ENCODE measurements around the gene LAMB2. TPM values are rescaled to one million over a fixed set of nuclear protein-coding genes. Genes with fewer than 3 reads are reported as not detected.
A peak's percentile ranks its signal among the peaks of the same experiment; 100 is the strongest.

The LAMB2 gene
- polyA plus RNA-seq (2013, experiment 1 of 2), result 48.8 TPM
- 46.6 TPM for polyA plus RNA-seq (2013, experiment 2 of 2)

GRCh38 chr3:49132437-49133225 lies at the start of gene LAMB2:
Gene LAMB2 (minus strand): TSS chr3:49133050. CDS start chr3:49132867, 183 bp downstream.
- WGBS, result 4% methylated on average over 28 of the region's 28 CpGs

DNA sequence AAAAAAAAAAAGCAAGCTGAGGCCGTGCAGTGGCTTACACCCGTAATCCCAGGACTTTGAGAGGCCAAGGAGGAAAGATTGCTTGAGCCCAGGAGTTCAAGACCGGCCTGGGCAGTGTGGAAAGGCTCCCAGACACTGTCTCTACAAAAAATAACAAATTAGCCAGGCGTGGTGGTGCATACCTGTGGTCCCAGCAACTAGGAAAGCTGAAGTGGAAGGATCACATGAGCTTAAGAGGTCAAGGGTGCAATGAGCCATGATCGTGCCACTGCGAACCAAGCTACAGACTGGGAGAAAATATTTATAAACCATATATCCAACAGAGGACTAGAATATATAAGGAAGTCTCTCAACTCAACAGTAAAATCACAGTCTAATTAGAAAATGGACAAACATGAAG lies 48.5 kb upstream of the LAMB2 start:
- H3K4me3 ChIP-seq (ENCODE audit: low read length), result no peak overlapping the region
- no peak overlapping the region for H3K27ac ChIP-seq (ENCODE audit: low read depth, low read length)
- H3K4me1 ChIP-seq (ENCODE audit: insufficient read depth, low read length), result no peaks in the 10 kb centered on the region

More at GRCh38 chr3:49132437-49133225, at the start of gene LAMB2:
- Histone ChIP-seq H3K9me3 (ENCODE audit: insufficient read depth, low read depth, low read length) (no peaks in the 10 kb centered on the region), H3K9ac (ENCODE audit: low read depth, low read length) (peak within 1 kb of the TSS; percentile 63), H3K4me1 (ENCODE audit: insufficient read depth, low read length) (peaks cover 9% of the 10 kb centered on the region; the same call in 1 of the 2 replicates), H3K36me3 (ENCODE audit: insufficient read depth, low read length) (no peaks in the 10 kb centered on the region), H3K27me3 (ENCODE audit: insufficient read depth, low read length) (no peaks in the 10 kb centered on the region), H3K4me3 (ENCODE audit: low read length) (peak within 1 kb of the TSS; percentile 89), H3K27ac (ENCODE audit: low read depth, low read length) (peak within 1 kb of the TSS; percentile 78; the same call in 1 of the 2 replicates)

DNA sequence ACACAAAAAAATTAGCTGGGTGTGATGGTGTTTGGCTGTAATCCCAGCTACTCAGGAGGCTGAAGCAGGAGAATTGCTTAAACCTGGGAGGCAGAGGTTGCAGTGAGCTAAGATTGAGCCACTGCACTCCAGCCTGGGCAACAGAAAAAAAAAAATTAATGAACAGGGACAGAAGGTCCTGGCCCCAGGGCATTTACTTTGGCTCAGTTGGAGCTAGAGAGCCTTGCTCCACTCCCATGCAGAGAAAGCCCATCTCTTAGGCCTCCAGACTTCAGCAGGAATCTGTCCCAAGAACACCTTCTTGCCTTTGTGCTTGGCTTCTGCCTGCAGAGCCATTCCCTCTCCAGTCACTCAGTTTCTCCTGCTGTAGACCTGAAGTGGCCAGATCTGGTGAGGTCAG lies 47.3 kb upstream of the LAMB2 start:
- Histone ChIP-seq H3K27ac (ENCODE audit: low read depth, low read length) (no peak overlapping the region), H3K4me1 (ENCODE audit: insufficient read depth, low read length) (no peaks in the 10 kb centered on the region), H3K4me3 (ENCODE audit: low read length) (no peak overlapping the region), H3K9ac (ENCODE audit: low read depth, low read length) (no peak overlapping the region), H3K36me3 (ENCODE audit: insufficient read depth, low read length) (no peaks in the 10 kb centered on the region), H3K27me3 (ENCODE audit: insufficient read depth, low read length) (no peaks in the 10 kb centered on the region; the same call in 1 of the 2 replicates), H3K9me3 (ENCODE audit: insufficient read depth, low read depth, low read length) (no peaks in the 10 kb centered on the region)

More for the DNA sequence above, 48.5 kb upstream of the LAMB2 start:
- no peak overlapping the region for H3K9ac ChIP-seq (ENCODE audit: low read depth, low read length)
- H3K27me3 ChIP-seq (ENCODE audit: insufficient read depth, low read length), result no peaks in the 10 kb centered on the region; the same call in 1 of the 2 replicates
- WGBS, result 66% methylated on average over 5 of the region's 6 CpGs
- no peaks in the 10 kb centered on the region for H3K36me3 ChIP-seq (ENCODE audit: insufficient read depth, low read length)
- no peaks in the 10 kb centered on the region for H3K9me3 ChIP-seq (ENCODE audit: insufficient read depth, low read depth, low read length)

- 89% methylated on average over 2 of the region's 2 CpGs for WGBS
- no peaks in the 10 kb centered on the region for H3K36me3 ChIP-seq (ENCODE audit: insufficient read depth, low read length)
- no peaks in the 10 kb centered on the region; the same call in 1 of the 2 replicates for H3K27me3 ChIP-seq (ENCODE audit: insufficient read depth, low read length)
- no peak overlapping the region for H3K4me3 ChIP-seq (ENCODE audit: low read length)
- no peak overlapping the region for H3K9ac ChIP-seq (ENCODE audit: low read depth, low read length)
- peaks cover 19% of the 10 kb centered on the region; the same call in 1 of the 2 replicates for H3K4me1 ChIP-seq (ENCODE audit: insufficient read depth, low read length)
- no peak overlapping the region for H3K27ac ChIP-seq (ENCODE audit: low read depth, low read length)
- H3K9me3 ChIP-seq (ENCODE audit: insufficient read depth, low read depth, low read length), result no peaks in the 10 kb centered on the region
Observed at GRCh38 chr3:49177073-49177472, 44.2 kb upstream of the LAMB2 start.

- no peak overlapping the region for H3K27ac ChIP-seq (ENCODE audit: low read depth, low read length)
- no peak overlapping the region for H3K9ac ChIP-seq (ENCODE audit: low read depth, low read length)
- H3K27me3 ChIP-seq (ENCODE audit: insufficient read depth, low read length), result no peaks in the 10 kb centered on the region; the same call in 1 of the 2 replicates
- peaks cover 23% of the 10 kb centered on the region; the same call in 1 of the 2 replicates for H3K4me1 ChIP-seq (ENCODE audit: insufficient read depth, low read length)
- H3K4me3 ChIP-seq (ENCODE audit: low read length), result no peak overlapping the region
- WGBS, result 94% methylated on average over 8 of the region's 8 CpGs
- no peaks in the 10 kb centered on the region for H3K9me3 ChIP-seq (ENCODE audit: insufficient read depth, low read depth, low read length)
- no peaks in the 10 kb centered on the region for H3K36me3 ChIP-seq (ENCODE audit: insufficient read depth, low read length)
Observed at GRCh38 chr3:49175530-49175929, 42.7 kb upstream of the LAMB2 start.

DNA sequence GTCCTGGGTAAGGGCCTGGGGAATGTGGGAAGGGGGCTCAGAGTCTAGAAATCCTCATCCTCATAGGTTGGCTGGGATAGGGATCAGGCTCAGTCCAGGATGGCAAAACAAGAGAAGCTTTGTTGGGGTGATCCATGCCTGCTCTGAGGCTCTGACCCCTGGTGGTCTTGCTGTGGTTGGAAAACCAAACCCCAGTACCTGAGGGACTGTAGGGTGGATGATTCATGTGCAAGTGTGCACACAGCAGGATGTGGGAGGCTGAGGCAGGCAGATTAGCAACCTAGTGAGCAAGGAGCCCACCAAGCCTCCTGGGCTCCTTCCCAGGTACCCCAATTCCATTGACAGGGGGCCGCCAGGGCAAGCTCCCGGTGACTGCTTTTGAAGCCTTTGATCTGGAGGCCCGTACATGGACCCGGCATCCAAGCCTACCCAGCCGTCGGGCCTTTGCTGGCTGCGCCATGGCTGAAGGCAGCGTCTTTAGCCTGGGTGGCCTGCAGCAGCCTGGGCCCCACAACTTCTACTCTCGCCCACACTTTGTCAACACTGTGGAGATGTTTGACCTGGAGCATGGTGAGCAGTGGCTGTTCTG lies 41.6 kb upstream of the LAMB2 start:
- Histone ChIP-seq H3K27ac (ENCODE audit: low read depth, low read length) (no peak overlapping the region), H3K27me3 (ENCODE audit: insufficient read depth, low read length) (no peaks in the 10 kb centered on the region; the same call in 1 of the 2 replicates), H3K9me3 (ENCODE audit: insufficient read depth, low read depth, low read length) (no peaks in the 10 kb centered on the region), H3K4me1 (ENCODE audit: insufficient read depth, low read length) (peaks cover 23% of the 10 kb centered on the region; the same call in 1 of the 2 replicates), H3K36me3 (ENCODE audit: insufficient read depth, low read length) (no peaks in the 10 kb centered on the region), H3K9ac (ENCODE audit: low read depth, low read length) (no peak overlapping the region), H3K4me3 (ENCODE audit: low read length) (no peak overlapping the region)
- 95% methylated on average over 9 of the region's 9 CpGs for WGBS

DNA sequence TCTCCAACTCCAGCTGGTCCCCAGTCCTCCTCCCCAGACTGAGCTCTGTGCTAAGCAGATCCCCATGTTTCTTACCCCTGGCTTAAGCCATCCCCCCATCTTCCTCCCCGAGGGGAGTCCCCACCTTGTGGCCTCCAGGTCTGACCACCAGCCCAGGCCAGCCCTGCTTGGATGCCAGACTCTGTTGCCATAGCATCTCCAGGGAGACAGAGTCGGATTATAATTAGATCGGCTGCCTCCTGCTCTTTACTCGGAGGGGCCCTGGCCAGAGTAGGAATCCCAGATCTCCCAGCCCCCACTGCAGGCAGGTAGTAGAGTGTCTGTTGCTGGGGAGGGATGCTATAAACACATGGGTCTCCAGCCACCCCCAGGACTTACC lies 40.9 kb upstream of the LAMB2 start:
- Histone ChIP-seq H3K4me1 (ENCODE audit: insufficient read depth, low read length) (peaks cover 23% of the 10 kb centered on the region; the same call in 1 of the 2 replicates), H3K36me3 (ENCODE audit: insufficient read depth, low read length) (no peaks in the 10 kb centered on the region), H3K9ac (ENCODE audit: low read depth, low read length) (peak overlapping the region; percentile 39; the same call in 1 of the 2 replicates), H3K9me3 (ENCODE audit: insufficient read depth, low read depth, low read length) (no peaks in the 10 kb centered on the region), H3K27ac (ENCODE audit: low read depth, low read length) (peak overlapping the region; percentile 60), H3K4me3 (ENCODE audit: low read length) (peak overlapping the region; percentile 13; the same call in 1 of the 2 replicates), H3K27me3 (ENCODE audit: insufficient read depth, low read length) (no peaks in the 10 kb centered on the region)
- WGBS, result 64% methylated on average over 4 of the region's 4 CpGs

DNA sequence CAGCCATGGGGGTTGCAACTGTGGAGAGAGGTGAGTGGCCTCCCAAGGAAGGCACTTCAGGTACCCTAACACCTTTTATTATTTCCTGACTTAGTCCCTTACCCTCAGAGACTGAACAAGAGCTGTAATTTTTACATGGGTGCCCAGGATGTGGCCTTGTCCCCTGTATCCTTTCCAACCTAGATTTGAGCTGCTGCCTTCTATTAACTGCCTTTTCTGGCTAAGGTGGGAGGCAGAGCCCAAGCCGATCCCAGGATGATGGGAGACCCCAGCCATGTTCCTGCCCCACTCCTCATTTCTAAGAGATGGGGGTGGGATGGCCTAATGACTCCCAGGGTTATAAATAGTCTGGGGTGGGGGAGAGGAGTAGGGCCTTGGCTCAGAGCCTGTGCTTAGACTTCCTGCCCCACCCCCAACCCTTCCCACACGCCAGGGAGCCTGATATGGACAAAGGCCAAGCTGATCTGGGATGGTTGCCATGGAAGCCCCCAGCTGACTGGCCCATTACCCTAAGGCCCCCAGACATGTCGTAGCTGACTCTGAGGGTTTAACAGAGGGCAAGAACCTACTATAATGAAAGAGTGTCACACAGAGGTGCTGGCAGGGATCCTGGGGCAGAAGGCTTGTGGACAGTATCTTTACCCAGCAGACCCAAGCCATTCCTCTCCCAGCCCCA lies 40.4 kb upstream of the LAMB2 start:
- Histone ChIP-seq H3K9ac (ENCODE audit: low read depth, low read length) (peak overlapping the region; percentile 39; the same call in 1 of the 2 replicates), H3K9me3 (ENCODE audit: insufficient read depth, low read depth, low read length) (no peaks in the 10 kb centered on the region), H3K27me3 (ENCODE audit: insufficient read depth, low read length) (no peaks in the 10 kb centered on the region), H3K4me1 (ENCODE audit: insufficient read depth, low read length) (peaks cover 23% of the 10 kb centered on the region; the same call in 1 of the 2 replicates), H3K4me3 (ENCODE audit: low read length) (peak overlapping the region; percentile 25), H3K27ac (ENCODE audit: low read depth, low read length) (peak overlapping the region; percentile 60), H3K36me3 (ENCODE audit: insufficient read depth, low read length) (no peaks in the 10 kb centered on the region)
- 24% methylated on average over 3 of the region's 3 CpGs for WGBS

DNA sequence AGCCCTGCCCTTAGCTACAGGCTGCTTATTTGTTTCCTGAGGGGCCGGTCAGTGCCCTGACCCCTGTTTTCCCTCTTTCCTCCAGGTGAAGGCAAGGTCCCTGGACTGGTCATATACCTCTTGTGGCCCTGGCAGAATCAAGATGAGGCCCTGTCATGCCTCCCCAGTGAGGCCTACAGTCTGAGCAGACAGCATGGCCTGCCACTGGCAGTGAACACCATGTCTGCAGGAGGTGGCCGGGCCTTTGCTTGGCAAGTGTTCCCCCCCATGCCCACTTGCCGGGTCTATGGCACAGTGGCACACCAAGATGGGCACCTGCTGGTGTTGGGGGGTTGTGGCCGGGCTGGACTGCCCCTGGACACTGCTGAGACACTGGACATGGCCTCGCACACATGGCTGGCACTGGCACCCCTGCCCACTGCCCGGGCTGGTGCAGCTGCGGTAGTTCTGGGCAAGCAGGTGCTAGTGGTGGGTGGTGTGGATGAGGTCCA lies 39.7 kb upstream of the LAMB2 start:
- peaks cover 6% of the 10 kb centered on the region; the same call in 1 of the 2 replicates for H3K27me3 ChIP-seq (ENCODE audit: insufficient read depth, low read length)
- H3K9me3 ChIP-seq (ENCODE audit: insufficient read depth, low read depth, low read length), result no peaks in the 10 kb centered on the region
- H3K27ac ChIP-seq (ENCODE audit: low read depth, low read length), result no peak overlapping the region
- WGBS, result 90% methylated on average over 7 of the region's 7 CpGs
- peaks cover 23% of the 10 kb centered on the region; the same call in 1 of the 2 replicates for H3K4me1 ChIP-seq (ENCODE audit: insufficient read depth, low read length)
- no peak overlapping the region; the same call in 1 of the 2 replicates for H3K9ac ChIP-seq (ENCODE audit: low read depth, low read length)
- H3K36me3 ChIP-seq (ENCODE audit: insufficient read depth, low read length), result no peaks in the 10 kb centered on the region
- peak overlapping the region; percentile 81 for H3K4me3 ChIP-seq (ENCODE audit: low read length)

DNA sequence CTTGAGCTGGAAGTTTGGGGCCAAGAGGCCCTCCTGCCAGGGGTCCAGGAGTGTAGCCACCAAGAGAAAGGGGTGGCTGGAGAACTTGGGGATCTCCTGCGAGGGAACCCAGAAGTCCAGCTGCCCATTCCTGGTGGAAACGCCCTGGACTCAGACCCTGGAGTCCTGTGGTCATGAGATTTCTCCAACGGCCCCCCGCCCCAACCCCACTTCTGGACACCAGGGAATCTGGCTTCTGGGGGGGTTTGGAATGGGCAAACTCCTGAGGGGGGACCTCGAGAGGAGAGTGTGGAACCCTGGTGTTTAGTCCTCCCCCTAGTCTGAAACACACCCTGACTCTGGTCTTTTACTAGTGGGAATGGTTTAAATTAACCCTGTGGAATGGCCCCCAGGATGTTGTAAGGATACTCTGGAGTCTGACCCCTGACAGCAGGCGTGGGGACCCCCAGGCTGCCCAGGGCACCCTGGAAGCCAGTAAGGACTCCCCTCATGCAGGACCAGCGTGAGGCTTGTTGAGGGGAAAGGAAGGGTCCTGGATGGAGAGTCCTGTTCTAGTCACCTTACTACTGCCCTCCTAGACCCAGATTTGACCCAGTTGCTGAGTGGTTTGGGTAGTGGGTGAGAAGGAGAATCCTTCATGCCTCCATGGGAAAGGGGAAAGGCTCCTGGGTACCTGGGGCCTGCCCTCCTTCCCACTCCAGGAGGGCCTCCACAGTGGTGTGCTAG lies 39.1 kb upstream of the LAMB2 start:
- H3K4me1 ChIP-seq (ENCODE audit: insufficient read depth, low read length), result peaks cover 23% of the 10 kb centered on the region; the same call in 1 of the 2 replicates
- peaks cover 11% of the 10 kb centered on the region for H3K27me3 ChIP-seq (ENCODE audit: insufficient read depth, low read length)
- peak overlapping the region; percentile 81 for H3K4me3 ChIP-seq (ENCODE audit: low read length)
- H3K36me3 ChIP-seq (ENCODE audit: insufficient read depth, low read length), result no peaks in the 10 kb centered on the region
- H3K27ac ChIP-seq (ENCODE audit: low read depth, low read length), result no peak overlapping the region; the same call in 1 of the 2 replicates
- H3K9ac ChIP-seq (ENCODE audit: low read depth, low read length), result peak overlapping the region; percentile 78
- WGBS, result 59% methylated on average over 6 of the region's 7 CpGs
- H3K9me3 ChIP-seq (ENCODE audit: insufficient read depth, low read depth, low read length), result no peaks in the 10 kb centered on the region
